ENCODE measurements around the gene LCE7A.
A peak's percentile ranks its signal among the peaks of the same experiment; 100 is the strongest.

The LCE7A gene

GRCh38 chr1:152859696-152860095 lies at the start of gene LCE7A:
LCE7A (plus strand) TSS chr1:152859996; CDS start chr1:152860698, 702 bp downstream.
- DNase-seq (ENCODE audit: low read depth), result no peak

GRCh38 chr1:152811050-152811449 lies 48.7 kb upstream of the LCE7A start:
- DNase-seq (ENCODE audit: low read depth), result no peak

DNA sequence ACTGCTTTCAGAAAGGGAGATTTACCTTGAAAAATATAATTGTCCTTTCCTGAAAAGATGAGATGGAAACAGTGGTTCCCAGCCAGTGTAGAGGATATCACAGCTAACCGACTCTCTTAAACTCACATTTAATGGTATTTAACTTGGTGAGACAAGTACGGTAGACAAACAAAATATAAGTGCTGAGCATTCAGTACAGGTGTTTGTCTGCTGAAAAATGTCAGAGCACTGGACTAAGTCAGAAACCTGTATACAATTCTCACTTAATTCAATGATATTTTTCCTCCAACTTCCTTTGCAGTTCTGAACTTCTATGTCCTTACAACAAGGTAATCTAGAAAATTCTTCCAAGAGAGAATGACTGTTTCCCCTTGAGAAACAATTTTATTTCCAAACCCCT lies 48.1 kb upstream of the LCE7A start, which contains the start of gene LCE1B:
LCE1B (plus strand) TSS at position 301 of the 400 bp plus-strand sequence. CDS start 476 bp downstream, outside the sequence.
- DNase-seq (ENCODE audit: low read depth), result no peak

GRCh38 chr1:152817309-152817708 lies 42.5 kb upstream of the LCE7A start:
- DNase-seq (ENCODE audit: low read depth), result no peak

- no peak for DNase-seq (ENCODE audit: low read depth)
Observed at GRCh38 chr1:152823294-152823693, 36.5 kb upstream of the LCE7A start.

DNA sequence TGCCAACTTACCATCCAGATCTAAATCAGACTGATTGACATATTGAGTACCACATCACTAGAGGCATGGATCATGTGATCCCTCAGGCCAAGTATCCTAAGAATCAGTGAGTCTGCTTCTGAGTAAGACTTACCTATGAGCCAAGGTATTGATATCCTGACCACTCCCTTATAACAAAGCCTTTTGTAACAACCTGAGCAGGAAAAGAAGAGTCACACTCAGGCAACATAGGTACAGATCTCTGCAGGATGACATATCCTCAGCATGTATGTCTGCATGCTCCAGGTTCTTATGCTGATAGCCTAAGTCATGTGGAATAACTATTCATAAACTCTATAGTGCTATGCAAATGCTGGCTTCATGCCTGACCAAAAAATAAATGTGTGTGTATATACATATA lies 34.8 kb upstream of the LCE7A start:
- DNase-seq (ENCODE audit: low read depth), result no peak

GRCh38 chr1:152827173-152827572 lies 32.6 kb upstream of the LCE7A start, which contains the start of gene LCE1A:
LCE1A (plus strand) TSS chr1:152827473; CDS start chr1:152827473, 0 bp downstream.
- no peak for DNase-seq (ENCODE audit: low read depth)

GRCh38 chr1:152836870-152837269 lies 22.9 kb upstream of the LCE7A start:
- no peak for DNase-seq (ENCODE audit: low read depth)

GRCh38 chr1:152842556-152842955 lies 17.2 kb upstream of the LCE7A start, which contains the start of gene LCE6A:
LCE6A (plus strand) TSS chr1:152842856; CDS start chr1:152843521, 665 bp downstream.
- DNase-seq (ENCODE audit: low read depth), result no peak

DNA sequence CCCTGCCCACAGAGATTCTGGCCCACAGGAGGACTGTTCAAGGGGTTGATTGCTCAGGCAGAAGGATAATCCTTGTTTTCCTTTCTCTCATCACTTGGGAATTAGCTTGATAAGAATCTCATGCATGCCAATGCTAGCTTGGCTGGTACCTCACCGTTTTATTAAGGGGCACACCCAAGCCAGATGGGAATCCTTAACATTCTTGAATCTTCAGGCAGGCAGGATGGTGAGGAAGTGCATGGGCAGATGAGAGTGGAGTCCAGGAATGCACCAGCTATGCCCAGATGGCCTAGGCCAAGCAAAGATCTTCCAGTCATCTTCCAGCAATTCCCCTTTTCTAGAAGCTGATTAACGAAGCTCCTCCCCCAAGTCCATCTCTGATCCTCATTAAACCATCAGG lies 4.1 kb upstream of the LCE7A start:
- DNase-seq (ENCODE audit: low read depth), result peak; percentile 46

- no peak for DNase-seq (ENCODE audit: low read depth)
Observed at GRCh38 chr1:152858062-152858461, 1.7 kb upstream of the LCE7A start.

DNA sequence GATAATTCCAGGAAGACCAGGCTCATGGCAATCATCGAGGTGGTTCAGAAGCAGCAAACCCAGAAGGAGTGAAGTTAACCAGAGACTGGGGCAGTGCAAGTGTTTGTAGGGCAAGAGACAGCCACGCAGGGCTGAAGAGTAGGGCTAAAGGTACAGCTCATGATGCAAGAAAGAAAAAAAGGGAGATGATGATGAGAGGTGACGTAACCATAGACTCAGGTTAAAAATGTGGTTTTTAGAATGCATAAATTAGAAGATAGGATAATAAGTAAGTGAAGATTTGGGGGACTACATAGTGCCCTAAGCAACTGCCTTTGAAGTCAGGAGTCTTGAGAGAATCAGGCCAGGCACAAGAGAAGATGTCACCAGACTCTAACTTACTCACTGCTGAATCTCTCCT lies 333 bp downstream of the LCE7A start:
- no peak for DNase-seq (ENCODE audit: low read depth)

GRCh38 chr1:152861374-152861773 lies 1.6 kb downstream of the LCE7A start:
- DNase-seq (ENCODE audit: low read depth), result no peak

DNA sequence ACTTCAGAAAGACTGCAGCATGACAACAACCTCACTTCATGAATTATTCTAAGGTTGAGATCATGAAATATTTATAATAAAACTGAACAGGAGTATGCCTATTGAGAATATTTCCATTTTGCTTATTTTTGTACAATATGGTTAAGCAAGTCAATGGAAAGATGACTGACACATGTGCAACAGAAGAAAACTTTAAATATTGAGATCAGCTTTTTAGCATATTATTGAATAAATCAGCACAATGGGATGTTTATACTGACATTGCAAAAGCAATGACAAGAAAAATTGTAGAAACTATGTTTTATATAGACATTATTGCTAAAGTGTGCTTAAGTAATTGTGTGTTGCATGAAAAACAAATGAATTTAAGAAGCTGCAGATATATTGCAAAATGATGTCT lies 4.6 kb downstream of the LCE7A start:
- no peak for DNase-seq (ENCODE audit: low read depth)

DNA sequence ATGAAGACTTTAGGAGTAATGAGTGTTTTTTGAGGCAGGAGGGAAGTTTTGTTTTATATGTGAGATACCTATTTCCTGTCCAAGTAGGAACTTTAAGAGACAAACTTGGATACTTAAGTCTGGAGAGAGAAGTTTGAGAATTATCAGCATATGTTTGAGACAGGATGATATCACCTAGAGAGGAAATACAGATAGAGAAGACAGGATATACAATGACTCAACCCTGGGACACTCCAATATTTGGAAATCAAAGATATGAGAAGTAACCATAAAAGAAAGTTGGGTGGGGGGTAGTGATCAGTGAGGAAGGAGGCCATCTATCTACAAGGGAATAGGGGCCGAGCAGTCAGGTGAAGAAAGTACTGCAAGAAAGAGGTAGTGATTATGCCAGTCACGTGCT lies 6.5 kb downstream of the LCE7A start:
- no peak for DNase-seq (ENCODE audit: low read depth)

GRCh38 chr1:152869808-152870419 lies 10.1 kb downstream of the LCE7A start:
- DNase-seq (ENCODE audit: low read depth), result peak; percentile 72

DNA sequence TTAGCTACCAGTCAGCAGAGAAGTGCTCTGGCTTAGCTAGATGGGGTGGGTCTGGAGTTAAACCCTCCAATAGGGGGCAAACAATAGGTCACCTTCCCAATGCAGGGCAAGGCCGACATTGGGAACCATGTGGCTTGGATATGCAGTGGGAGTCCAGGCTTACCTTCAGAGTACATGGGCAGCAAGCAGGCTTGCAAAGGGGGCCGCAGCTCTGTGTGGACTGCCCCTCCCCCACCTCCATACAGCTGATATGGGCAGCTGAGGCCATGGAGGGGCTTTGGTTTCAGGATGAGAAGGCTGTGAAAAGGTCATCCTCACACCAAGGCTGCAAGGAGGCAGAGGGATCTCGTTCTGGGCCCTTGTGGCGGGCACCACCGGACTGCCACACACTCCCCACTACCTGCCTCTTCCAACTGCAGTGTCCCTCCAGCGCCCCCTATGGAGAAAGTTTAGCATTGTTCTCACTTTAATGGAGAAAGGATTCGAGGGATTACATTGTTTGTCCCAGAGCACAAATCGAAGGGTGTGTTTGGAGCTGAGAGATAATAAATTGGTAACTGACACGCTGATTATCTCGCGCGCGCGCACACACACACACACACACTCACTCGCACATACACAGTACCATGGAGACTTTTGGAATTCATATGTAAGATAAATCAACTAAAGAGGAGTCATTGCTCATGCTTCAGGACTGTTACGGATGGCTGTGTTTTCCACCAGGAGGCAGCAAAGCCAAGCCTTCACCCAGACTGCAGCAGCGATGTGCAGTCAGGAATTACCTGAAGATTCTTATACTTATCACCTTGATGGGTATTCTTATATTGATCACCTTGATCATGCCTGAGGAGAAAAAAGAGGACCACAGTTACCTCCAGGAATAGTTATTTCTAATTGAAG lies 11.3 kb downstream of the LCE7A start:
- peak; percentile 46 for DNase-seq (ENCODE audit: low read depth)

DNA sequence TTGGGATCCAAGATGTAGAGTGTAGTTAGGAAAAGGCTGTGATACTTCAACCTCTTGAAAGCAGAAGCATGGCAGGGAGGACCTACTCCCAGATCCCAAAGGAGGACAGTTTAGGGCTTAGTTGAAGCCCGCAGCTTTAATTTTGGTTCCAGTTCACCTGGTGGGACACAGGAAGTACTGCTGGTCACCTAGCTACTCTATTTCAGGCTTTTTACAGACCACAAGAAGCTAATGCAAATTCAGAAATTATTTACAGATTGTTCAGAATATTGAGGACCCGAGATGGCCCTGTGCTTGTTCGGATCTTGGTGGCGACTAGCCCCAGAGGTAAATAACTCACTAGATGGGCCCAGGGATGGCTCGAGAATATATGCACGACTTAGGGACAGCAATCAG lies 11.9 kb downstream of the LCE7A start:
- no peak for DNase-seq (ENCODE audit: low read depth)

- DNase-seq (ENCODE audit: low read depth), result peak; percentile 63
Observed at GRCh38 chr1:152873495-152873894, 13.7 kb downstream of the LCE7A start.

- no peak for DNase-seq (ENCODE audit: low read depth)
Observed at GRCh38 chr1:152876827-152877226, 17.0 kb downstream of the LCE7A start.

DNA sequence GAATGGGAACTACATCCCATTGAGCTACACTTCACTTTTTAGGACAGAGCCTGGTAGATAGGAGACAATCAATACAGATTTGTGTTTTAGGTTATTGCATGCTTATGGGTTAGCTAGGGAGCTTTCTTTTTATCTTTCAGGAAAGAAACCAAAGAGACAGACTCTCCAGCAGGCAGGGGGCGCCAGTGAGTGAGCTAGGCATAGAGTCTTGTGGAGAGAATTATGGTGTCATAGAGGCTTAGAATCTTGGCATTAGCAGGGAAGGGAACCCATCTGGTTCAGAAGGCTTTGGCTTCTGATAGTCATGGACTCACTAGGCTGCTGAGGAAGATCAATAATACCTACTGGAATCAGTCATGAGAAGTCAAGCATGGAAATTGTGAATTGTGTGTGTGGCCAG lies 18.2 kb downstream of the LCE7A start, which contains the start of gene SMCP:
SMCP (plus strand) TSS at position 281 of the 400 bp plus-strand sequence. CDS start 6,101 bp downstream, outside the sequence.
- DNase-seq (ENCODE audit: low read depth), result no peak

DNA sequence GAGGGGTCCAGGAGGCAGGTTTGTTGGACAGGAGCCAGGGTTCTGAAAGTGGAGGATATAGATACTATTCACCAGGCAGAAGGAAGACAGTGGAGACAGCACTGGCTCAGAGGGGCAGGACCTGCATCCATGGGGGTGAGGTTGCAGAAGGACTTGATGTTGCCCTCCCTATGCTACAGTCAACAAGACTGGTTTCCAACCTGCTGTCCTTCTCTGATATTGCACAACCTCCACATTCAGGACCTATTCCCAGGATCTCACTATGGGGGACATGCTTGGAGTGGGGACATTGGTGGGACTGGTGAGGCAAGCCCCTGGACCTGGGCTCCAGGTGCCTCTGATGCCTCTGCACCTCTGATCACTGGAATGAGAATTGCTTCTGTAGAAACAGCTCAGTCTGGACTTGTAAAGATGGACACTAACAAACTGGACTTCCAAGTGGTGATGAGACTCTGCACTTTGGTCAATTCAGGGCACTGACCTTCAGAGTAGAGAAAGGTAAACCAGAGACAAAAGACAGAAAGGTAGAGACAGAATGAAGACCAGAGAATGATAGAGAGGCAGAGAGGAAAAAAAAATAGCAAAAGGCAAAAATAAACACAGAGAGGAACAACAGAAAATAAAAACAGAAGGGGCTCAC lies 19.9 kb downstream of the LCE7A start:
- no peak for DNase-seq (ENCODE audit: low read depth)

Data from EH (cell line).